HepG2 (cell line): ENCODE measurements around the gene ANKS4B. TPM values are rescaled to one million over a fixed set of nuclear protein-coding genes. Genes with fewer than 3 reads are reported as not detected.

Source experiments
- CHCHD3 ChIP-seq: sonication (generic); formaldehyde crosslinking; IDR thresholded peaks from 2 replicates; pipeline ENCODE4 v1.8.0; 2022; ENCODE audit warnings: mild to moderate bottlenecking, missing genetic modification reagents, moderate library complexity
- DZIP1 ChIP-seq: sonication (generic); formaldehyde crosslinking; IDR thresholded peaks from 2 replicates; pipeline ENCODE4 v1.5.0; 2020; ENCODE audit warnings: mild to moderate bottlenecking, missing genetic modification reagents
- HOXA7 ChIP-seq: sonication (generic); formaldehyde crosslinking; IDR thresholded peaks from 2 replicates; pipeline ENCODE4 v1.8.1; 2022; ENCODE audit warnings: mild to moderate bottlenecking, missing genetic modification reagents, moderate library complexity
- KDM6A ChIP-seq: IDR thresholded peaks from 2 replicates; pipeline ENCODE4 v1.6.1; 2016; ENCODE audit warnings: low read depth
- KLF16 ChIP-seq, 2 experiments: sonication (generic) in 1 of 2; formaldehyde crosslinking in 1 of 2; IDR thresholded peaks; 2 replicates each; pipeline versions ENCODE4 v1.6.1 to v1.8.0; 2016 to 2023; ENCODE audit warnings: missing genetic modification reagents in 2 of 2, missing compliant biosample characterization in 1 of 2
- MZF1 ChIP-seq: sonication (generic); formaldehyde crosslinking; IDR thresholded peaks from 2 replicates; pipeline ENCODE4 v1.8.1; 2023; ENCODE audit warnings: mild to moderate bottlenecking, missing genetic modification reagents, borderline replicate concordance
- NR2F6 ChIP-seq, 2 experiments: IDR thresholded peaks; 2 replicates each; pipeline ENCODE4 v1.6.1; 2016; ENCODE audit warnings: antibody characterized with exemption in 1 of 2, mild to moderate bottlenecking in 1 of 2
- PBX2 ChIP-seq: IDR thresholded peaks from 2 replicates; pipeline ENCODE4 v1.6.1; 2016; ENCODE audit warnings: control low read depth
- SSRP1 ChIP-seq: IDR thresholded peaks from 2 replicates; pipeline ENCODE4 v1.6.1; 2016; ENCODE audit warnings: control low read depth
- TBX3 ChIP-seq: fragments of 450-650 bp; IDR thresholded peaks from 2 replicates; pipeline ENCODE4 v1.6.1; 2017; ENCODE audit warnings: antibody characterized with exemption, mild to moderate bottlenecking, inconsistent platforms, borderline replicate concordance
- ZIK1 ChIP-seq: sonication (generic); formaldehyde crosslinking; IDR thresholded peaks from 2 replicates; pipeline ENCODE4 v1.5.0; 2020; ENCODE audit warnings: mild to moderate bottlenecking, low read depth, missing genetic modification reagents, borderline replicate concordance
- ZNF251 ChIP-seq: sonication (generic); formaldehyde crosslinking; IDR thresholded peaks from 2 replicates; pipeline ENCODE4 v1.9.0; 2021; ENCODE audit warnings: mild to moderate bottlenecking, missing genetic modification reagents
- ZNF326 ChIP-seq: sonication (generic); formaldehyde crosslinking; IDR thresholded peaks from 2 replicates; pipeline ENCODE4 v1.4.0; 2020; ENCODE audit warnings: missing genetic modification reagents, borderline replicate concordance
- ZNF333 ChIP-seq: sonication (generic); formaldehyde crosslinking; IDR thresholded peaks from 2 replicates; pipeline ENCODE4 v1.4.0; 2020; ENCODE audit warnings: mild to moderate bottlenecking, missing genetic modification reagents, borderline replicate concordance
- ZNF546 ChIP-seq: sonication (generic); formaldehyde crosslinking; conservative IDR thresholded peaks from 2 replicates; pipeline ENCODE4 v1.8.1; 2023; ENCODE audit warnings: mild to moderate bottlenecking, missing genetic modification reagents
- ZNF549 ChIP-seq: sonication (generic); formaldehyde crosslinking; IDR thresholded peaks from 2 replicates; pipeline ENCODE4 v1.5.0; 2020; ENCODE audit warnings: missing genetic modification reagents
- ZNF572 ChIP-seq: sonication (generic); formaldehyde crosslinking; IDR thresholded peaks from 2 replicates; pipeline ENCODE4 v1.5.1; 2020; ENCODE audit warnings: mild to moderate bottlenecking, missing genetic modification reagents
- ZNF619 ChIP-seq: sonication (generic); formaldehyde crosslinking; IDR thresholded peaks from 2 replicates; pipeline ENCODE4 v1.4.0; 2020; ENCODE audit warnings: mild to moderate bottlenecking, missing genetic modification reagents
- polyA plus RNA-seq, 8 experiments: library from polyadenylated mRNA; depleted of rRNA in 3 of 8; stranded (reverse) in 7 of 8; unstranded in 1 of 8; fragments of >200 nt; fragmentation: Illumina TruSeq in 4 of 8; extraction: Trizol in 4 of 8; gene quantifications; 2 replicates each; pipeline versions ENCODE4 v1.2.1 to v1.2.3, GENCODE V29; 2011 to 2016; ENCODE audit warnings: low read depth in 4 of 8, missing spikeins in 1 of 8, mixed read lengths in 1 of 8; ENCODE audit not compliant: insufficient read depth in 1 of 8
- total RNA-seq, 5 experiments: library from RNA; depleted of rRNA; stranded (reverse); fragments of >200 nt; fragmentation: Illumina TruSeq; extraction: Trizol; gene quantifications; 2 replicates each; pipeline ENCODE4 v1.2.3, GENCODE V29; 2016; ENCODE audit warnings: low read depth in 1 of 5
- TF ChIP-seq, protein P1 (sequence below): sonication (generic); formaldehyde crosslinking; IDR thresholded peaks from 2 replicates; pipeline ENCODE4 v1.4.0; 2020; ENCODE audit warnings: mild to moderate bottlenecking, missing genetic modification reagents, borderline replicate concordance
- TF ChIP-seq, protein P2 (sequence below): sonication (generic); formaldehyde crosslinking; conservative IDR thresholded peaks from 2 replicates; pipeline ENCODE4 v1.4.0; 2020; ENCODE audit warnings: missing genetic modification reagents
- TF ChIP-seq, protein P3 (sequence below): sonication (generic); formaldehyde crosslinking; IDR thresholded peaks from 2 replicates; pipeline ENCODE4 v1.8.1; 2023; ENCODE audit warnings: mild to moderate bottlenecking, missing genetic modification reagents, borderline replicate concordance

ANKS4B gene
- total and polyA plus RNA-seq, 2 of the 13 experiments (the other 11 are each of a cell fraction or from before 2014, with no cell fraction given), result 6.5 to 30.0 TPM

- TF ChIP-seq PBX2 (no peak), ZNF549 (no peak), ZNF333 (CRISPR knock-in tag) (no peak), SSRP1 (CRISPR knock-in tag) (no peak), TBX3 (no peak), HOXA7 (no peak), KLF16 (CRISPR knock-in tag; IDR thresholded peaks at IDR 0.05) (peak in 1 of 2 experiments; percentile 46; a peak in 1 of 4 replicates), ZNF251 (CRISPR knock-in tag) (no peak), NR2F6 (IDR thresholded peaks at IDR 0.05) (peak; percentile 96), NR2F6 (CRISPR knock-in tag; IDR thresholded peaks at IDR 0.05) (peak; percentile 99), ZNF619 (CRISPR knock-in tag) (no peak), DZIP1 (no peak), ZNF326 (CRISPR knock-in tag) (no peak), KDM6A (CRISPR knock-in tag) (no peak), ZIK1 (CRISPR knock-in tag) (no peak), MZF1 (CRISPR knock-in tag) (no peak), ZNF546 (CRISPR knock-in tag) (no peak), ZNF572 (no peak), CHCHD3 (CRISPR knock-in tag) (no peak)
- TF ChIP-seq, protein P1, sequence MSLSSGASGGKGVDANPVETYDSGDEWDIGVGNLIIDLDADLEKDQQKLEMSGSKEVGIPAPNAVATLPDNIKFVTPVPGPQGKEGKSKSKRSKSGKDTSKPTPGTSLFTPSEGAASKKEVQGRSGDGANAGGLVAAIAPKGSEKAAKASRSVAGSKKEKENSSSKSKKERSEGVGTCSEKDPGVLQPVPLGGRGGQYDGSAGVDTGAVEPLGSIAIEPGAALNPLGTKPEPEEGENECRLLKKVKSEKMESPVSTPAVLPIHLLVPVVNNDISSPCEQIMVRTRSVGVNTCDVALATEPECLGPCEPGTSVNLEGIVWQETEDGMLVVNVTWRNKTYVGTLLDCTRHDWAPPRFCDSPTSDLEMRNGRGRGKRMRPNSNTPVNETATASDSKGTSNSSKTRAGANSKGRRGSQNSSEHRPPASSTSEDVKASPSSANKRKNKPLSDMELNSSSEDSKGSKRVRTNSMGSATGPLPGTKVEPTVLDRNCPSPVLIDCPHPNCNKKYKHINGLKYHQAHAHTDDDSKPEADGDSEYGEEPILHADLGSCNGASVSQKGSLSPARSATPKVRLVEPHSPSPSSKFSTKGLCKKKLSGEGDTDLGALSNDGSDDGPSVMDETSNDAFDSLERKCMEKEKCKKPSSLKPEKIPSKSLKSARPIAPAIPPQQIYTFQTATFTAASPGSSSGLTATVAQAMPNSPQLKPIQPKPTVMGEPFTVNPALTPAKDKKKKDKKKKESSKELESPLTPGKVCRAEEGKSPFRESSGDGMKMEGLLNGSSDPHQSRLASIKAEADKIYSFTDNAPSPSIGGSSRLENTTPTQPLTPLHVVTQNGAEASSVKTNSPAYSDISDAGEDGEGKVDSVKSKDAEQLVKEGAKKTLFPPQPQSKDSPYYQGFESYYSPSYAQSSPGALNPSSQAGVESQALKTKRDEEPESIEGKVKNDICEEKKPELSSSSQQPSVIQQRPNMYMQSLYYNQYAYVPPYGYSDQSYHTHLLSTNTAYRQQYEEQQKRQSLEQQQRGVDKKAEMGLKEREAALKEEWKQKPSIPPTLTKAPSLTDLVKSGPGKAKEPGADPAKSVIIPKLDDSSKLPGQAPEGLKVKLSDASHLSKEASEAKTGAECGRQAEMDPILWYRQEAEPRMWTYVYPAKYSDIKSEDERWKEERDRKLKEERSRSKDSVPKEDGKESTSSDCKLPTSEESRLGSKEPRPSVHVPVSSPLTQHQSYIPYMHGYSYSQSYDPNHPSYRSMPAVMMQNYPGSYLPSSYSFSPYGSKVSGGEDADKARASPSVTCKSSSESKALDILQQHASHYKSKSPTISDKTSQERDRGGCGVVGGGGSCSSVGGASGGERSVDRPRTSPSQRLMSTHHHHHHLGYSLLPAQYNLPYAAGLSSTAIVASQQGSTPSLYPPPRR, result no peak; the same call in 1 of the 2 replicates
- TF ChIP-seq, protein P2, sequence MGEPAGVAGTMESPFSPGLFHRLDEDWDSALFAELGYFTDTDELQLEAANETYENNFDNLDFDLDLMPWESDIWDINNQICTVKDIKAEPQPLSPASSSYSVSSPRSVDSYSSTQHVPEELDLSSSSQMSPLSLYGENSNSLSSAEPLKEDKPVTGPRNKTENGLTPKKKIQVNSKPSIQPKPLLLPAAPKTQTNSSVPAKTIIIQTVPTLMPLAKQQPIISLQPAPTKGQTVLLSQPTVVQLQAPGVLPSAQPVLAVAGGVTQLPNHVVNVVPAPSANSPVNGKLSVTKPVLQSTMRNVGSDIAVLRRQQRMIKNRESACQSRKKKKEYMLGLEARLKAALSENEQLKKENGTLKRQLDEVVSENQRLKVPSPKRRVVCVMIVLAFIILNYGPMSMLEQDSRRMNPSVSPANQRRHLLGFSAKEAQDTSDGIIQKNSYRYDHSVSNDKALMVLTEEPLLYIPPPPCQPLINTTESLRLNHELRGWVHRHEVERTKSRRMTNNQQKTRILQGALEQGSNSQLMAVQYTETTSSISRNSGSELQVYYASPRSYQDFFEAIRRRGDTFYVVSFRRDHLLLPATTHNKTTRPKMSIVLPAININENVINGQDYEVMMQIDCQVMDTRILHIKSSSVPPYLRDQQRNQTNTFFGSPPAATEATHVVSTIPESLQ (CRISPR knock-in tag), result no peak
- TF ChIP-seq, protein P3, sequence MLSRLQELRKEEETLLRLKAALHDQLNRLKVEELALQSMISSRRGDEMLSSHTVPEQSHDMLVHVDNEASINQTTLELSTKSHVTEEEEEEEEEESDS (CRISPR knock-in tag), result no peak
Measured at GRCh38 chr16:21186326-21186691, 47.2 kb upstream of the ANKS4B start (continued).
